Measurements from ENCODE around the gene PNPLA1. TPM values are rescaled to one million over a fixed set of nuclear protein-coding genes. Genes with fewer than 3 reads are reported as not detected.

The PNPLA1 gene
- under 1 TPM in 1 of 2 donors, not detected in 1; 0.86 TPM for total RNA-seq

- H3K4me3 Mint-ChIP-seq = no peak within 1 kb of the TSS
- H3K4me1 Mint-ChIP-seq (ENCODE audit: low read depth in 2 of 2) = no peaks in the 10 kb centered on the region
- H3K27ac Mint-ChIP-seq = no peak within 1 kb of the TSS
- ATAC-seq (peak in 1 of 2 donors; percentile 66), DNase-seq (ENCODE audit: low spot score) (no peak)
- H3K9me3 Mint-ChIP-seq = no peaks in the 10 kb centered on the region
- no peaks in the 10 kb centered on the region for H3K36me3 Mint-ChIP-seq
- peaks cover 13 to 22% of the 10 kb centered on the region in 2 donors for H3K27me3 Mint-ChIP-seq
These were observed at the start of gene PNPLA1 for GRCh38 chr6:36269834-36270705. PNPLA1 (plus strand) TSS chr6:36270060; CDS start chr6:36270460, 400 bp downstream.

- no peaks in the 10 kb centered on the region for H3K9me3 Mint-ChIP-seq
- peaks cover 14% of the 10 kb centered on the region for H3K36me3 Mint-ChIP-seq
- H3K4me3 Mint-ChIP-seq = no peak overlapping the region
- no peak for DNase-seq (ENCODE audit: low spot score)
- no peak for ATAC-seq
- no peak overlapping the region for H3K27ac Mint-ChIP-seq
- no peaks in the 10 kb centered on the region for H3K27me3 Mint-ChIP-seq
- H3K4me1 Mint-ChIP-seq (ENCODE audit: low read depth in 2 of 2) = peaks cover 0 to 13% of the 10 kb centered on the region in 2 donors
These were observed 49.6 kb upstream of the PNPLA1 start for GRCh38 chr6:36220226-36220625.

GRCh38 chr6:36221674-36222073 lies 48.2 kb upstream of the PNPLA1 start:
- DNase-seq (ENCODE audit: low spot score) (no peak), ATAC-seq (no peak)
- H3K4me1 Mint-ChIP-seq (ENCODE audit: low read depth in 2 of 2) = peaks cover 0 to 17% of the 10 kb centered on the region in 2 donors
- no peaks in the 10 kb centered on the region for H3K9me3 Mint-ChIP-seq
- no peak overlapping the region for H3K27ac Mint-ChIP-seq
- H3K27me3 Mint-ChIP-seq = no peaks in the 10 kb centered on the region
- H3K36me3 Mint-ChIP-seq = peaks cover 5% of the 10 kb centered on the region
- no peak overlapping the region for H3K4me3 Mint-ChIP-seq

GRCh38 chr6:36222924-36223323 lies 46.9 kb upstream of the PNPLA1 start:
- no peaks in the 10 kb centered on the region for H3K9me3 Mint-ChIP-seq
- no peak overlapping the region for H3K27ac Mint-ChIP-seq
- no peak for DNase-seq (ENCODE audit: low spot score)
- no peaks in the 10 kb centered on the region for H3K27me3 Mint-ChIP-seq
- H3K36me3 Mint-ChIP-seq = peaks cover 5% of the 10 kb centered on the region
- no peak for ATAC-seq
- no peak overlapping the region for H3K4me3 Mint-ChIP-seq
- H3K4me1 Mint-ChIP-seq (ENCODE audit: low read depth in 2 of 2) = peaks cover 0 to 16% of the 10 kb centered on the region in 2 donors

- Mint-ChIP-seq H3K4me3 (no peak overlapping the region), H3K9me3 (no peaks in the 10 kb centered on the region), H3K36me3 (peaks cover 5% of the 10 kb centered on the region), H3K27me3 (no peaks in the 10 kb centered on the region), H3K27ac (no peak overlapping the region), H3K4me1 (ENCODE audit: low read depth in 2 of 2) (peaks cover 0 to 16% of the 10 kb centered on the region in 2 donors)
- DNase-seq (ENCODE audit: low spot score) (no peak), ATAC-seq (no peak)
These were observed 46.2 kb upstream of the PNPLA1 start for GRCh38 chr6:36223706-36224105.

- H3K4me3 Mint-ChIP-seq = no peak overlapping the region
- peaks cover 0 to 16% of the 10 kb centered on the region in 2 donors for H3K4me1 Mint-ChIP-seq (ENCODE audit: low read depth in 2 of 2)
- H3K36me3 Mint-ChIP-seq = peaks cover under 1% of the 10 kb centered on the region
- no peak for ATAC-seq
- no peak for DNase-seq (ENCODE audit: low spot score)
- no peak overlapping the region for H3K27ac Mint-ChIP-seq
- H3K27me3 Mint-ChIP-seq = no peaks in the 10 kb centered on the region
- H3K9me3 Mint-ChIP-seq = no peaks in the 10 kb centered on the region
These were observed 44.9 kb upstream of the PNPLA1 start for GRCh38 chr6:36224918-36225461.

GRCh38 chr6:36226438-36227047 lies 43.3 kb upstream of the PNPLA1 start:
- Mint-ChIP-seq H3K4me3 (no peak overlapping the region), H3K36me3 (peaks cover 9% of the 10 kb centered on the region), H3K27me3 (no peaks in the 10 kb centered on the region), H3K9me3 (no peaks in the 10 kb centered on the region), H3K27ac (no peak overlapping the region), H3K4me1 (ENCODE audit: low read depth in 2 of 2) (peaks cover 0 to 16% of the 10 kb centered on the region in 2 donors)
- DNase-seq (ENCODE audit: low spot score) (no peak), ATAC-seq (no peak)

- peaks cover 0 to 14% of the 10 kb centered on the region in 2 donors for H3K4me1 Mint-ChIP-seq (ENCODE audit: low read depth in 2 of 2)
- no peak for ATAC-seq
- H3K9me3 Mint-ChIP-seq = no peaks in the 10 kb centered on the region
- H3K36me3 Mint-ChIP-seq = peaks cover 12% of the 10 kb centered on the region
- H3K4me3 Mint-ChIP-seq = no peak overlapping the region
- no peak overlapping the region for H3K27ac Mint-ChIP-seq
- no peaks in the 10 kb centered on the region for H3K27me3 Mint-ChIP-seq
- DNase-seq (ENCODE audit: low spot score) = no peak
These were observed 42.3 kb upstream of the PNPLA1 start for GRCh38 chr6:36227379-36228228.

- no peak overlapping the region for H3K4me3 Mint-ChIP-seq
- H3K27me3 Mint-ChIP-seq = no peaks in the 10 kb centered on the region
- no peak for DNase-seq (ENCODE audit: low spot score)
- H3K9me3 Mint-ChIP-seq = no peaks in the 10 kb centered on the region
- no peak for ATAC-seq
- peak overlapping the region in 1 of 2 donors; percentile 35 for H3K27ac Mint-ChIP-seq
- peaks cover 12% of the 10 kb centered on the region for H3K36me3 Mint-ChIP-seq
- H3K4me1 Mint-ChIP-seq (ENCODE audit: low read depth in 2 of 2) = peaks cover 0 to 12% of the 10 kb centered on the region in 2 donors
These were observed 40.6 kb upstream of the PNPLA1 start for GRCh38 chr6:36229223-36229622.

- no peaks in the 10 kb centered on the region for H3K27me3 Mint-ChIP-seq
- no peak for ATAC-seq
- no peak overlapping the region for H3K4me3 Mint-ChIP-seq
- peaks cover 0 to 16% of the 10 kb centered on the region in 2 donors for H3K4me1 Mint-ChIP-seq (ENCODE audit: low read depth in 2 of 2)
- H3K27ac Mint-ChIP-seq = peak overlapping the region in 1 of 2 donors; percentile 55
- no peaks in the 10 kb centered on the region for H3K9me3 Mint-ChIP-seq
- no peak for DNase-seq (ENCODE audit: low spot score)
- H3K36me3 Mint-ChIP-seq = peaks cover 12% of the 10 kb centered on the region
These were observed 39.5 kb upstream of the PNPLA1 start for GRCh38 chr6:36230371-36230770.

- DNase-seq (ENCODE audit: low spot score) = no peak
- peaks cover 0 to 14% of the 10 kb centered on the region in 2 donors for H3K4me1 Mint-ChIP-seq (ENCODE audit: low read depth in 2 of 2)
- H3K4me3 Mint-ChIP-seq = no peak overlapping the region
- H3K27me3 Mint-ChIP-seq = no peaks in the 10 kb centered on the region
- no peak overlapping the region for H3K27ac Mint-ChIP-seq
- H3K36me3 Mint-ChIP-seq = peaks cover 12% of the 10 kb centered on the region
- no peak for ATAC-seq
- H3K9me3 Mint-ChIP-seq = no peaks in the 10 kb centered on the region
These were observed 37.7 kb upstream of the PNPLA1 start for GRCh38 chr6:36232172-36232571.

- H3K27me3 Mint-ChIP-seq = no peaks in the 10 kb centered on the region
- no peak overlapping the region for H3K4me3 Mint-ChIP-seq
- DNase-seq (ENCODE audit: low spot score) = no peak
- H3K36me3 Mint-ChIP-seq = peaks cover 12% of the 10 kb centered on the region
- H3K4me1 Mint-ChIP-seq (ENCODE audit: low read depth in 2 of 2) = peaks cover 0 to 9% of the 10 kb centered on the region in 2 donors
- no peak overlapping the region for H3K27ac Mint-ChIP-seq
- no peaks in the 10 kb centered on the region for H3K9me3 Mint-ChIP-seq
- ATAC-seq = peak in 1 of 2 donors; percentile 14
These were observed 34.6 kb upstream of the PNPLA1 start for GRCh38 chr6:36235309-36235708.

GRCh38 chr6:36235862-36236261 lies 34.0 kb upstream of the PNPLA1 start:
- no peak overlapping the region for H3K4me3 Mint-ChIP-seq
- peaks cover 0 to 9% of the 10 kb centered on the region in 2 donors for H3K4me1 Mint-ChIP-seq (ENCODE audit: low read depth in 2 of 2)
- peaks cover 9% of the 10 kb centered on the region for H3K36me3 Mint-ChIP-seq
- H3K27ac Mint-ChIP-seq = no peak overlapping the region
- H3K27me3 Mint-ChIP-seq = no peaks in the 10 kb centered on the region
- no peaks in the 10 kb centered on the region for H3K9me3 Mint-ChIP-seq
- DNase-seq (ENCODE audit: low spot score) (no peak), ATAC-seq (no peak)

All from natural killer cell treated with Interleukin-12 subunit alpha and Interleukin-12 subunit beta and Interleukin-15 and Interleukin-18, amount 100 ng/mL, for 72 hours (primary cell).